ENCODE results near the gene M1AP.

GRCh38 chr2:74691929-74692328 lies 43.8 kb upstream of the M1AP start:
- TF ChIP-seq POLR2A (IDR thresholded peaks at IDR 0.05) (no peak), CTCF (IDR thresholded peaks at IDR 0.05) (no peak)
